ENCODE measurements around the gene SLC5A2. TPM values are rescaled to one million over a fixed set of nuclear protein-coding genes. Genes with fewer than 3 reads are reported as not detected.

The SLC5A2 gene
- total and polyA plus RNA-seq, 2 of the 13 experiments (the other 11 are each of a cell fraction or from before 2014, with no cell fraction given), result 0.24 to 0.97 TPM

DNA sequence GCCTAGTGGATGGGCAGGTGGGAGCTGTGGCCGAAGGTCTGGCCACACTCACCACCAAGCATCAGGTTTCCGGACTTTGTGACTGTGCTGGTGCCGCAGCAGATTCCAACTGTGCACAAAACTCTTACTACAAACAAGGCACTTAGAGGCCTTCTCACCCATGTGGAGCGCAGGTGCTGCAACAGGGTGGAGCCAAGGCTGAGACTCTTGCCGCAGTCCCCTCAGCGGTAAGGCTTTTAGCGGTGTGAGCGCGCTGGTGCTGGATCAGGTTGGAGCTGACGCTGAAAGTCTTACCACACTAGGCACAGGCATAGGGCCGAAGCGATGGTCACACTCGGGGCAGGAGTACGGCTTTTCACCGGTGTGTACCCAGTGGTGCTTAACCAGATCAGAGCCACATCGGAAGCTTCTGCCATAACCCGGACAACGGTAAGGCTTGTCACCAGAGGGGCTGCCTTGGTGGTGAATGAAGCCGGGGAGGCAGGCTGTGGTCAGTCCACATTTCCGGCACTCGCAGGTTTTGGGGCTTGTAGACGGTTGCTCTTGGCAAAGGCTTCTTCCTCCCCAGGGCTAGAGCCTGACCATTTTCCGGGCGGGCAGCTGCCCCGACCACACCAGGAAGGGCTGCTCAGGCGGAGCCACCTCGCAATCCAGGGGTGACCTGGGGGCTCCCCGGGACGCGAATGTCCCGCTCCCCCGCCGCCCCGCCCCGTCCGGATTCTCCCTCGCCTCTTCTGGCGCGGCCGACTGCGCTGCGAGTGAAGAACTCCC lies 24.7 kb upstream of the SLC5A2 start (continued):
- TF ChIP-seq, protein P1, sequence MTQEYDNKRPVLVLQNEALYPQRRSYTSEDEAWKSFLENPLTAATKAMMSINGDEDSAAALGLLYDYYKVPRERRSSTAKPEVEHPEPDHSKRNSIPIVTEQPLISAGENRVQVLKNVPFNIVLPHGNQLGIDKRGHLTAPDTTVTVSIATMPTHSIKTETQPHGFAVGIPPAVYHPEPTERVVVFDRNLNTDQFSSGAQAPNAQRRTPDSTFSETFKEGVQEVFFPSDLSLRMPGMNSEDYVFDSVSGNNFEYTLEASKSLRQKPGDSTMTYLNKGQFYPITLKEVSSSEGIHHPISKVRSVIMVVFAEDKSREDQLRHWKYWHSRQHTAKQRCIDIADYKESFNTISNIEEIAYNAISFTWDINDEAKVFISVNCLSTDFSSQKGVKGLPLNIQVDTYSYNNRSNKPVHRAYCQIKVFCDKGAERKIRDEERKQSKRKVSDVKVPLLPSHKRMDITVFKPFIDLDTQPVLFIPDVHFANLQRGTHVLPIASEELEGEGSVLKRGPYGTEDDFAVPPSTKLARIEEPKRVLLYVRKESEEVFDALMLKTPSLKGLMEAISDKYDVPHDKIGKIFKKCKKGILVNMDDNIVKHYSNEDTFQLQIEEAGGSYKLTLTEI (CRISPR knock-in tag; conservative IDR thresholded peaks at IDR 0.05), result no peak
- no peak for TF ChIP-seq DBP (CRISPR knock-in tag; IDR thresholded peaks at IDR 0.05; ENCODE audit: not compliant biosample characterization)
- peak; percentile 86 for TF ChIP-seq ZFP91 (CRISPR knock-in tag; IDR thresholded peaks at IDR 0.05; ENCODE audit: borderline replicate concordance)
- TF ChIP-seq CENPT (CRISPR knock-in tag; IDR thresholded peaks at IDR 0.05; ENCODE audit: low read depth), result no peak
- TF ChIP-seq ELF1 (CRISPR knock-in tag; IDR thresholded peaks at IDR 0.05), result peak; percentile 80; the same call in 1 of the 2 replicates
- no peak for TF ChIP-seq ZNF850 (CRISPR knock-in tag; conservative IDR thresholded peaks at IDR 0.05)
- peak; percentile 73; the same call in 1 of the 2 replicates for TF ChIP-seq ZBTB7A (CRISPR knock-in tag; IDR thresholded peaks at IDR 0.05)
- peak; percentile 98 for TF ChIP-seq TBX2 (CRISPR knock-in tag; IDR thresholded peaks at IDR 0.05; ENCODE audit: borderline replicate concordance)
- peak; percentile 68 for TF ChIP-seq POGZ (CRISPR knock-in tag; IDR thresholded peaks at IDR 0.05)
- TF ChIP-seq ZNF441 (CRISPR knock-in tag; IDR thresholded peaks at IDR 0.05; ENCODE audit: borderline replicate concordance), result peak; percentile 93
- peak; percentile 6; the same call in 1 of the 2 replicates for TF ChIP-seq TCF7 (IDR thresholded peaks at IDR 0.05; ENCODE audit: low read depth)
- no peak for TF ChIP-seq TAF15 (IDR thresholded peaks at IDR 0.05; ENCODE audit: low read depth, low read length, poor library complexity, severe bottlenecking)
- TF ChIP-seq, protein P2, sequence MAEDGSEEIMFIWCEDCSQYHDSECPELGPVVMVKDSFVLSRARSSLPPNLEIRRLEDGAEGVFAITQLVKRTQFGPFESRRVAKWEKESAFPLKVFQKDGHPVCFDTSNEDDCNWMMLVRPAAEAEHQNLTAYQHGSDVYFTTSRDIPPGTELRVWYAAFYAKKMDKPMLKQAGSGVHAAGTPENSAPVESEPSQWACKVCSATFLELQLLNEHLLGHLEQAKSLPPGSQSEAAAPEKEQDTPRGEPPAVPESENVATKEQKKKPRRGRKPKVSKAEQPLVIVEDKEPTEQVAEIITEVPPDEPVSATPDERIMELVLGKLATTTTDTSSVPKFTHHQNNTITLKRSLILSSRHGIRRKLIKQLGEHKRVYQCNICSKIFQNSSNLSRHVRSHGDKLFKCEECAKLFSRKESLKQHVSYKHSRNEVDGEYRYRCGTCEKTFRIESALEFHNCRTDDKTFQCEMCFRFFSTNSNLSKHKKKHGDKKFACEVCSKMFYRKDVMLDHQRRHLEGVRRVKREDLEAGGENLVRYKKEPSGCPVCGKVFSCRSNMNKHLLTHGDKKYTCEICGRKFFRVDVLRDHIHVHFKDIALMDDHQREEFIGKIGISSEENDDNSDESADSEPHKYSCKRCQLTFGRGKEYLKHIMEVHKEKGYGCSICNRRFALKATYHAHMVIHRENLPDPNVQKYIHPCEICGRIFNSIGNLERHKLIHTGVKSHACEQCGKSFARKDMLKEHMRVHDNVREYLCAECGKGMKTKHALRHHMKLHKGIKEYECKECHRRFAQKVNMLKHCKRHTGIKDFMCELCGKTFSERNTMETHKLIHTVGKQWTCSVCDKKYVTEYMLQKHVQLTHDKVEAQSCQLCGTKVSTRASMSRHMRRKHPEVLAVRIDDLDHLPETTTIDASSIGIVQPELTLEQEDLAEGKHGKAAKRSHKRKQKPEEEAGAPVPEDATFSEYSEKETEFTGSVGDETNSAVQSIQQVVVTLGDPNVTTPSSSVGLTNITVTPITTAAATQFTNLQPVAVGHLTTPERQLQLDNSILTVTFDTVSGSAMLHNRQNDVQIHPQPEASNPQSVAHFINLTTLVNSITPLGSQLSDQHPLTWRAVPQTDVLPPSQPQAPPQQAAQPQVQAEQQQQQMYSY (CRISPR knock-in tag; IDR thresholded peaks at IDR 0.05), result no peak
- no peak for TF ChIP-seq LCORL (IDR thresholded peaks at IDR 0.05)
- peak; percentile 90; the same call in 1 of the 2 replicates for TF ChIP-seq LCORL (CRISPR knock-in tag; IDR thresholded peaks at IDR 0.05)
- peak; percentile 80 for TF ChIP-seq IKZF4 (CRISPR knock-in tag; IDR thresholded peaks at IDR 0.05; ENCODE audit: borderline replicate concordance, low read depth, not compliant biosample characterization)
- TF ChIP-seq RXRB (CRISPR knock-in tag; IDR thresholded peaks at IDR 0.05; ENCODE audit: borderline replicate concordance), result peak; percentile 86
- TF ChIP-seq GABPA (IDR thresholded peaks at IDR 0.05; ENCODE audit: low read depth, low read length), result no peak
- peak; percentile 67 for TF ChIP-seq GABPA (CRISPR knock-in tag; IDR thresholded peaks at IDR 0.05; ENCODE audit: low read depth)
- peak; percentile 96 for TF ChIP-seq ZNF556 (CRISPR knock-in tag; IDR thresholded peaks at IDR 0.05; ENCODE audit: borderline replicate concordance)
